K562 (cell line): Measurements from ENCODE around the gene TSGA10IP. TPM values are rescaled to one million over a fixed set of nuclear protein-coding genes. Genes with fewer than 3 reads are reported as not detected.

ENCODE experiments used
- BMI1 ChIP-seq: fragments of 150-350 bp; IDR thresholded peaks from 2 replicates; pipeline ENCODE4 v1.6.1; 2014; ENCODE audit warnings: low read length
- CBX3 ChIP-seq, 2 experiments: IDR thresholded peaks; 1 replicate in 1 of 2; 2 replicates in 1 of 2; pipeline ENCODE4 v1.6.1; 2012; ENCODE audit warnings: inconsistent platforms in 2 of 2, low read length in 2 of 2, borderline replicate concordance in 1 of 2, control low read depth in 1 of 2
- E2F1 ChIP-seq: sonication (generic); formaldehyde crosslinking; IDR thresholded peaks from 2 replicates; pipeline ENCODE4 v1.8.1; 2023; ENCODE audit warnings: mild to moderate bottlenecking, missing genetic modification reagents, moderate library complexity
- ILF3 ChIP-seq: fragments of 450-650 bp; IDR thresholded peaks from 2 replicates; pipeline ENCODE4 v1.6.1; 2018; ENCODE audit warnings: antibody characterized with exemption, mild to moderate bottlenecking, moderate library complexity, borderline replicate concordance
- NR2C1 ChIP-seq, 2 experiments: fragments of 450-650 bp; IDR thresholded peaks; 2 replicates each; pipeline ENCODE4 v1.6.1; 2017; ENCODE audit warnings: mild to moderate bottlenecking in 2 of 2, antibody characterized with exemption in 1 of 2, inconsistent platforms in 1 of 2, missing compliant biosample characterization in 1 of 2, missing genetic modification characterization in 1 of 2
- PCBP1 ChIP-seq: fragments of 200-400 bp; formaldehyde crosslinking; IDR thresholded peaks from 2 replicates; pipeline ENCODE4 v1.6.1; 2018; ENCODE audit warnings: mild to moderate bottlenecking, low read depth, low read length; ENCODE audit not compliant: poor library complexity, severe bottlenecking
- RAD51 ChIP-seq: fragments of 450-650 bp; IDR thresholded peaks from 2 replicates; pipeline ENCODE4 v1.7.1; 2016; ENCODE audit warnings: low read depth, mild to moderate bottlenecking, borderline replicate concordance
- RBM14 ChIP-seq: fragments of 200-400 bp; formaldehyde crosslinking; IDR thresholded peaks from 2 replicates; pipeline ENCODE4 v1.6.1; 2018; ENCODE audit warnings: low read depth, mild to moderate bottlenecking, low read length, moderate library complexity, borderline replicate concordance; ENCODE audit not compliant: insufficient read depth
- RERE ChIP-seq: sonication (generic); formaldehyde crosslinking; IDR thresholded peaks from 2 replicates; pipeline ENCODE4 v1.8.0; 2023; ENCODE audit warnings: missing genetic modification reagents, mild to moderate bottlenecking, borderline replicate concordance
- TARDBP ChIP-seq: fragments of 450-650 bp; IDR thresholded peaks from 2 replicates; pipeline ENCODE4 v1.6.1; 2016
- TBL1XR1 ChIP-seq, 2 experiments: IDR thresholded peaks; 2 replicates each; pipeline ENCODE4 v1.6.1; 2012; ENCODE audit warnings: improper control_type of control experiment in 2 of 2, low read length in 2 of 2, mild to moderate bottlenecking in 1 of 2
- U2AF1 ChIP-seq: fragments of 200-400 bp; formaldehyde crosslinking; optimal IDR thresholded peaks from 2 replicates; pipeline ENCODE3; 2017; ENCODE audit warnings: mild to moderate bottlenecking, low read depth, low read length, moderate library complexity
- ZBTB8A ChIP-seq: fragments of 450-650 bp; IDR thresholded peaks from 2 replicates; pipeline ENCODE4 v1.6.1; 2018; ENCODE audit warnings: mild to moderate bottlenecking, moderate library complexity; ENCODE audit not compliant: partially characterized antibody
- ZNF311 ChIP-seq: fragments of 250-450 bp; sonication (Bioruptor Pico); IDR thresholded peaks from 2 replicates; pipeline ENCODE4 v1.4.0; 2020; ENCODE audit warnings: mild to moderate bottlenecking, moderate library complexity
- ZNF354B ChIP-seq: fragments of 250-450 bp; sonication (Bioruptor Pico); IDR thresholded peaks from 2 replicates; pipeline ENCODE4 v1.4.0; 2020
- ZNF444 ChIP-seq: fragments of 250-450 bp; sonication (Bioruptor Pico); IDR thresholded peaks from 2 replicates; pipeline ENCODE4 v1.4.0; 2020; ENCODE audit warnings: mild to moderate bottlenecking, moderate library complexity
- ZNF586 ChIP-seq: fragments of 450-650 bp; formaldehyde crosslinking; conservative IDR thresholded peaks from 2 replicates; pipeline ENCODE4 v1.4.0; 2020; ENCODE audit warnings: mild to moderate bottlenecking, moderate library complexity
- ZNF740 ChIP-seq, 3 experiments: fragments of 200-800 bp in 1 of 3; sonication (Bioruptor generic) in 1 of 3; sonication (generic) in 1 of 3; formaldehyde crosslinking in 1 of 3; IDR thresholded peaks; 2 replicates each; pipeline versions ENCODE4 v1.6.1 to v1.8.0; 2016 to 2022; ENCODE audit warnings: mild to moderate bottlenecking in 2 of 3, missing compliant biosample characterization in 2 of 3, missing genetic modification characterization in 2 of 3, missing genetic modification reagents in 1 of 3
- ZNF830 ChIP-seq: fragments of 250-450 bp; sonication (Bioruptor Pico); IDR thresholded peaks from 2 replicates; pipeline ENCODE4 v1.5.0; 2021; ENCODE audit warnings: mild to moderate bottlenecking
- polyA plus RNA-seq, 8 experiments: library from polyadenylated mRNA; depleted of rRNA in 4 of 8; stranded (reverse) in 5 of 8; unstranded in 3 of 8; fragments of >200 nt; fragmentation: Nextera tagmentation in 2 of 8; fragmentation: Illumina TruSeq in 1 of 8; extraction: Ambion mirVana in 2 of 8; extraction: Trizol in 1 of 8; gene quantifications; 2 replicates each; pipeline versions ENCODE4 v1.2.1 to v1.2.3, GENCODE V29; 2011 to 2014; ENCODE audit warnings: inconsistent platforms in 1 of 8, missing spikeins in 1 of 8
- total RNA-seq, 7 experiments: library from RNA; depleted of rRNA in 6 of 7; stranded (reverse); fragments of >200 nt in 6 of 7; fragmentation: Illumina TruSeq in 2 of 7; extraction: Trizol in 2 of 7; gene quantifications; 2 replicates each; pipeline versions ENCODE4 v1.2.1 to v1.2.3, GENCODE V29; 2011 to 2021; ENCODE audit warnings: low replicate concordance in 1 of 7

The TSGA10IP gene
- total and polyA plus RNA-seq, 9 of the 15 experiments (the other 6 are each of a cell fraction or from before 2014, with no cell fraction given), result not detected

GRCh38 chr11:65961267-65962140 lies 16.2 kb downstream of the TSGA10IP start, which contains the start of gene SART1 (continued):
- TF ChIP-seq RAD51 (no peak), NR2C1 (IDR thresholded peaks at IDR 0.05) (peak; percentile 99), NR2C1 (tag; IDR thresholded peaks at IDR 0.05) (peak; percentile 99), TBL1XR1 (IDR thresholded peaks at IDR 0.05; ENCODE audit: low read length in 2 of 2) (peak; percentile 19 to 60; a peak in 2 of 4 replicates), CBX3 (IDR thresholded peaks at IDR 0.05; ENCODE audit: borderline replicate concordance in 1 of 2, low read length in 2 of 2) (no peak), ZNF830 (CRISPR knock-in tag) (no peak; the same call in 1 of the 2 replicates), ZNF311 (CRISPR knock-in tag) (no peak), ZNF354B (0 out of 2 replicates have a peak, but pooled peaks have one; percentile 11), TARDBP (no peak), RBM14 (peak; percentile 88; the same call in 1 of the 2 replicates), ZNF444 (no peak), ZNF740 (CRISPR knock-in tag; IDR thresholded peaks at IDR 0.05) (no peak), ZNF740 (tag; IDR thresholded peaks at IDR 0.05) (no peak), RERE (CRISPR knock-in tag) (no peak), U2AF1 (peak; percentile 73), E2F1 (CRISPR knock-in tag) (peak; percentile 79; the same call in 1 of the 2 replicates), ILF3 (no peak), BMI1 (no peak), ZNF586 (no peak; the same call in 1 of the 2 replicates), ZBTB8A (no peak), PCBP1 (peak; percentile 66)
